ENCODE results near the gene TBX5. TPM values are rescaled to one million over a fixed set of nuclear protein-coding genes. Genes with fewer than 3 reads are reported as not detected.
A peak's percentile ranks its signal among the peaks of the same experiment; 100 is the strongest.

TBX5 gene
- total RNA-seq, 4 donors from 2014 or later = 0.27 to 2.3 (median 1.0) TPM

GRCh38 chr12:114381177-114381576 is 24.8 kb downstream of the TBX5 start:
- Histone ChIP-seq H3K4me3 (replicated peaks in 1 of 3) (no peak overlapping the region), H3K4me1 (no peaks in the 10 kb centered on the region), H3K27ac (no peak overlapping the region), H3K9me3 (no peaks in the 10 kb centered on the region), H3K27me3 (no peaks in the 10 kb centered on the region), H3K36me3 (no peaks in the 10 kb centered on the region)
- no peak for DNase-seq
- intact Hi-C loops (cut with DNase I) = no loop called here
- WGBS, 2 donors = 36 to 40% methylated on average over 2 of the region's 2 CpGs
- TF ChIP-seq CTCF (IDR thresholded peaks at IDR 0.05) (no peak), POLR2A (IDR thresholded peaks at IDR 0.05) (no peak)

GRCh38 chr12:114371733-114372132 is 34.2 kb downstream of the TBX5 start:
- Histone ChIP-seq H3K27me3 (no peaks in the 10 kb centered on the region), H3K9me3 (no peaks in the 10 kb centered on the region), H3K36me3 (no peaks in the 10 kb centered on the region), H3K4me3 (replicated peaks in 1 of 3) (no peak overlapping the region), H3K4me1 (peaks cover 7 to 8% of the 10 kb centered on the region in 2 donors), H3K27ac (no peak overlapping the region)
- no peak for DNase-seq
- 52% methylated on average over 7 of the region's 7 CpGs for WGBS, 2 donors
- intact Hi-C loops (cut with DNase I) = no loop called here
- TF ChIP-seq CTCF (IDR thresholded peaks at IDR 0.05) = no peak
- no peak for TF ChIP-seq POLR2A (IDR thresholded peaks at IDR 0.05)

GRCh38 chr12:114371250-114371649 is 34.7 kb downstream of the TBX5 start:
- Histone ChIP-seq H3K27ac (no peak overlapping the region), H3K4me1 (peaks cover 7 to 8% of the 10 kb centered on the region in 2 donors), H3K27me3 (no peaks in the 10 kb centered on the region), H3K36me3 (no peaks in the 10 kb centered on the region), H3K9me3 (no peaks in the 10 kb centered on the region), H3K4me3 (replicated peaks in 1 of 3) (no peak overlapping the region)
- DNase-seq = peak in 1 of 2 donors; percentile 18
- intact Hi-C loops (cut with DNase I) = no loop called here
- TF ChIP-seq CTCF (IDR thresholded peaks at IDR 0.05) = no peak
- no peak for TF ChIP-seq POLR2A (IDR thresholded peaks at IDR 0.05)
- WGBS, 2 donors = 31 to 46% methylated on average over 13 of the region's 13 CpGs

- TF ChIP-seq POLR2A (IDR thresholded peaks at IDR 0.05) (no peak), CTCF (IDR thresholded peaks at IDR 0.05) (no peak)
- no peak overlapping the region for H3K27ac ChIP-seq
- no peaks in the 10 kb centered on the region for H3K27me3 ChIP-seq
- intact Hi-C loops (cut with DNase I) = no loop called here
- H3K4me1 ChIP-seq = peaks cover 5 to 7% of the 10 kb centered on the region in 2 donors
- no peaks in the 10 kb centered on the region for H3K36me3 ChIP-seq
- no peak overlapping the region for H3K4me3 ChIP-seq (replicated peaks in 1 of 3)
- DNase-seq = no peak
- WGBS, 2 donors = 75 to 76% methylated on average over 8 of the region's 8 CpGs
- H3K9me3 ChIP-seq = no peaks in the 10 kb centered on the region
Observed at GRCh38 chr12:114368685-114369452, 37.1 kb downstream of the TBX5 start.

GRCh38 chr12:114361992-114362391 is 44.0 kb downstream of the TBX5 start:
- Histone ChIP-seq H3K27ac (no peak overlapping the region), H3K4me3 (replicated peaks in 1 of 3) (no peak overlapping the region), H3K9me3 (no peaks in the 10 kb centered on the region), H3K36me3 (no peaks in the 10 kb centered on the region), H3K27me3 (no peaks in the 10 kb centered on the region), H3K4me1 (no peaks in the 10 kb centered on the region)
- WGBS, 2 donors = 83 to 85% methylated on average over 4 of the region's 4 CpGs
- DNase-seq = no peak
- TF ChIP-seq POLR2A (IDR thresholded peaks at IDR 0.05) = no peak
- TF ChIP-seq CTCF (IDR thresholded peaks at IDR 0.05) = no peak
- intact Hi-C loops (cut with DNase I) = no loop called here

All from thyroid gland (tissue), 4 donors.